Activated CD8-positive, alpha-beta memory T cell treated with anti-CD3 and anti-CD28 coated beads for 4 hours (primary cell): Measurements from ENCODE around the gene ROBO1.

Experiments
- DNase-seq, 2 donors: peaks; one replicate each; pipeline ENCODE4 v3.0.0-alpha.2; 2020; ENCODE audit warnings: low read depth in 2 of 2

Gene ROBO1

DNA sequence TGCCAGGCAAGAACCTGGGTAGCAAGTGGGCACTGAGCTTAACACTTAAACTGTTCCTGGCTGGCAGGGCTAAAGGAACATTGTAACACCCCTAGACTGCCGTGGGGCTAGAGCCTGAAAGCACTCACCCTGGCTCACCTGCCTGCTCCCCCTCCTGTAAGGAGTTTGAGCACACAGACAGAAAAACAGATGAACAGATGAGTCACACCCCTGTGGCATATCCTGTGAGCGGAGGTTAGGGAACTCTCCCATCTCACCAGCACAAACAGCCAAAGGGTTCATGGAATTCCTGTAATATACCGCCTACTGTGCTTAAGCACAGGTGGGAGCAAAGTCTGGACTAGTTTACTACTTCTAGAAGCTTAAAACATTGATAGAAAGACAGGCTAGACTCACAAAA is 300.1 kb downstream of the ROBO1 start:
- no peak for DNase-seq

DNA sequence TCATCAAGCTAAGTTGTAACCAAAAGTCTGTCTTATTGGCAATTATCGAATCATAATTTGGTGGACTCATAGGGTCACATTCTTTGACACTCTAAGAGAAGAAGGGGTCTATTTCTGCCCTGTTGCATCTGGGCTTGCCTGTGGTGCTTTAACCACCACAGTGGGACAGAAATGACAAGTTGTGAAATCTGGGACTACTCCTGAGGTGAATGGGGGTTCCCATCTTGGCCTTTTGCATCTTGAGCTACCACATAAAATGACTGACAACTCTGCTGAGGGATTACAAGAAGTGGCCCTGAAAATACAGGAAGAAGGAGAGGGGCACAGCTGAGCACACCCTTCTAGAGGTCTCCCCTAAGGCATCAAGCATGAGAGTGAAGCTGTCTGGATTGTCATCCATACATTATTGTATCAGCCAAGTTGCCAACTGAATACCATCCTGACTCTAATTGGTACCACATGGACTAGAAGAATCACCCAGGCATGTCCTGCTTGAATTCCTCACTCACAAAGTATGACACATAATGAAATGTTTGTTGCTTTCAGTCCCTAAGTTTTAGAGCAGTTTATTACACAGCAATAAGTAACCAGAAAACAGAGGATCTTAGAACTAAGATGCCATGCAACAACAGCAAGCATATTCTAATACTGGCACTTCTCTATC is 306.5 kb downstream of the ROBO1 start:
- no peak for DNase-seq

DNA sequence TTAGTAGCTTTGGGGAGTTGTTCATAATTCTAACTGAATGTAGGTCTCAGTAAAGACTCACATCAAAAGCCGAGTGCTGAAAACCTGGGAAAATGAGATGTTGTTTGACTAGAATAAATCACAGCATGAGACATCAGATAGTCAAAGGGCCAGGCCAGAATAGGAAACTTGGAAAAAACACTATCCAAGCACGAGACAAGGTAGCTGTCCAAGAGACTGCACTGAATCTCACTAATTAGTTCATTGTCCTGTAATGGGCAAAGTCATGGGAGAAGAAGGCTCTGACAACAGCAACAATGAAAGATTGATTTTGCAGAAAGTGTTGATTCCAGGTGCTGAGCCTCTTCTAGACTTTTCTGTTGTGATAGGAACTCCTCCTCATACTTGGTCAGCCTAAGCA is 314.2 kb downstream of the ROBO1 start:
- no peak for DNase-seq

DNA sequence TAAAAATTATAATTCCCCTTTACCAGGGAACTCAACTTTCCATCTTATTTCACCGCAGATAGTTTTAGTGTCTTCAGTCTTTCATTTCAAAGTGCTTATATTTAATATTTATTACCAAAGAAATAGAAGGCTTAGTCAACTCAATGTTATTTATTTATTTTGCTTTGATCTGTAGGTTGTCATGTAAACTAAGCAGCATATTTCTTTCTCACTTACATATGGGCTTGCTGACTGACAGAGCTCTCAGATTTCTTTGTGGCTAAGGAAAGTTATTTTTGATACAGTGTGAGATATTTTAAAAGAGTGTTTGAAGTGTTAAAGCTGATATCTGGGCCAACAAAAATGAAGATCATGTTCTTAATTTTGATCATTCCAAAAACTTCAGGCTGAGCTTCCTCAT is 331.4 kb downstream of the ROBO1 start:
- DNase-seq: no peak

- DNase-seq: no peak
Observed at GRCh38 chr3:79427081-79427480, 340.7 kb downstream of the ROBO1 start.

DNA sequence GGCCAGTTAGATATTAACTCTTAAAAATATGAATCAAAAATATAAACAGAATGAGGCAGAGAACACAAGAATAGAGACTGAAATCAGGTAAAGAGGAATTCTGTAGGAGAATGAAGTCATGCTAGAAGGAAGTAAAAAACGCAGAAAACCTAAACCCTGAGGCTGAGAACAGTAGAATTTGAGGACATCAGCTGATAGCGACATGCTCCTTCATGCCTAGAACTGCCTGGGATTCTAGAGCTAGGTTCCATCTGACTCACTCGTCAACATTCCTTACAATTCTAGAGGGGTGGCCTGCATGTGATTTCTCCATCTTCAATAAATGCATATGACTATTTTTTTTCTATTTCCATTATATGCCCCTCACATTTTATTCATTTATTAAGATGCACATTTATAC is 343.0 kb downstream of the ROBO1 start:
- DNase-seq: no peak

- no peak for DNase-seq
Observed at GRCh38 chr3:79423417-79423816, 344.4 kb downstream of the ROBO1 start.

DNA sequence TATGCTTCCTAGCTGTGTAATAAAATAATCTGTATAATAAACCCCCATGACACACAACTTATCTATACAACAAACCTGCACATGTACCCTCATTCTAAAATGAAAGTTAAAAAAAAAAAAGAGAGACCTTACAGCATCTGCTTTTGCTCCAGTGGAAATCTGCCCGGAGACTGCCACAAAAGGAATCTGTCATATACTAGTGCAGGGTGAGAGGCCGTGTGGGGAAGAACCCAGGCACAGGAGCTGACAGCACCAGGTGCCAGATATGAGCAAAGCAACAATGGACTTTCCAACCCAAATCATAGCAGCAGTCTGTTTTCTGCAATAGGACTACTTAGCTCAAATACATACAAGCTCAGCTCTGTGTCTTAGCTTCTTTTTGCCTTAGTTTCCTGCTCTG is 346.5 kb downstream of the ROBO1 start:
- DNase-seq: no peak

DNA sequence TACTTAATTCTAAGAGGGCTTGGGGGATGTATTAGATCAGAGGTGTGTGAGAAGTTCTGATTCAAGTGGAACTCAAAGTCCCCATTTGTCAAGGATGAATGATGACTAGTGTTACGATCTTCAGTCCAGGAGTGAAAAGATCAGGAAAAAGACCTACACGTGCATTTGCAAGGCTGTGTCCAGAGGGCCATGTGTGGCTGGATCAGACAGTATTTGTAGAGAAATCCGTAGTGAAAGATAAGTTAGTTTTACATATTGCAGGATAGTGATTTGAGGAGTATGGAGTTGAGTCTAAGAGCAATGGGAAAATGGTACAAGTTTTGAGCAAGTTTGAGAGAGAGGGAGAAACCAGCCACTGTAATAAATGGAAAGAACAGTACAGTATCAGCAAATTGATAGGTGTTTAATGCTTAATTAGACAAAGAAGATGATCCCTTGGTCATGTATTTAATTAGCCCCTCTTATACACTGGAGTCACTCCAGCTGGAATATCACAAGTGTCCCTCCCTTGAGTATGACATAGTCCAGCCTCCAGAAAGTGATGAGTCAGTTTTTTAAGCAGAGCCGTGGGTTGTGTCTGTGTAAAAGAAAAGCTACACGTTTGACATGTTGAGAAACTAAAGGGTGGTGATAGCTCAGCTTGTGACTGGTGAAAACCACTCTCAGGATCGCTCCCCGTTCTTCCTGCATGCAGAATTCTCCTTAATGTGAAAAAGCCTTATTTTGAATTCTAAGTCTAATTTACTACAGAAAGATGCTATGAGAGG is 348.8 kb downstream of the ROBO1 start:
- DNase-seq: no peak

- DNase-seq: no peak
Observed at GRCh38 chr3:79415356-79415755, 352.4 kb downstream of the ROBO1 start.

GRCh38 chr3:79414806-79415205 is 353.0 kb downstream of the ROBO1 start:
- no peak for DNase-seq

DNA sequence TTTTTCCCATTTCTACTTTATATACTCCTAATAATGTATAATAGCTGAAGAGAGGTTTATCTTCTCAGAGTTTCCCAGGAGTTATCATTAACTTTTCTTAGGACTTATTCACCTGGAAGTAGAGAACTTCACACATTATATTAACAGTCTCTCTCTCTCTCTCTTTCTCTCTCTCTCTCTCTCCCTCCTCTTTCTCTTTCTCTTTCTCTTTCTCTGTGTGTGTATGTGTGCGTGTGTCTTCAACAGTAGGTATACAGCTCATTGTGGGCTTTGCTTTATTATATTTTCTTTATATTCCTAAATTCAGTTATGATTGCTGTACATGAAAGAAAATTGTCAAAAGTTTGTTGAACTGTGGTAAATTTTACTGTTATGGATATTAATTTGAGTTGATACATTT is 353.8 kb downstream of the ROBO1 start:
- DNase-seq: no peak

DNA sequence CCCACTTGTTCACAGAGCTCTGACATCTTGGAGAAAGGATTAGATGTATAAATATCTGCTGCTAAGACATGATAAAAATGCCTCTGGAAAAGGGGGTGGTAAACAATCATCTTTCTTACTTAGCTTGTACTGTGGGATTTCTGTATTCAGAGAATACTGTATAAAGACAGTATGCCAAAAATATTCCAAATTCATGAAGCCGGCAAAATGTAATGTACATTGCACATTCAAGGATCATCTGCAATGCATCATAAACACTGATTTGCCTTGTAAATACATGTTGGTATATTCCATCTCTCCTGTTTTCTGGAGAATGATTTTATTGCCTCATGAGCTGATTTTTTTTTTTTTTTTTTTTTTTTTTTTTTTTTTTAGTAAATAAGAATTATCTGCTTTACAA is 355.3 kb downstream of the ROBO1 start:
- DNase-seq: no peak

- no peak for DNase-seq
Observed at GRCh38 chr3:79410617-79411016, 357.2 kb downstream of the ROBO1 start.

DNA sequence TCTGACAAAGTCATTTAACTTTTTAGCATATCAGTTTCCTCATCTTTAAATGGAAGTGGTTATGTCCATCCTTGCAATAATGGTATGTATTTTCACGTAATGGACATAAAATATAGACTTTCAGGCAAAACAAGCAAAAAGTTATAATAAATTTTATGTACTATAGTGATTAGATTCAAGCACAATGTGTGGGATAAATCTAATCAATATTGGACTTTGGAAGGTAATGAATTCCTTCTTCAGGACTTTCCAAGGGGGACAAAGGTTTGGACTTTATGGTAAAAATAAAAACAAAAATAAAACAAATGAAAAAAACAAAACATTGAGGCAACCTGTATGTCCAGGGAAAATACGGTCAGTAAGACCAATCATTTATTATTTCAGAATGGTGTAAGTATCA is 357.7 kb downstream of the ROBO1 start:
- no peak for DNase-seq

DNA sequence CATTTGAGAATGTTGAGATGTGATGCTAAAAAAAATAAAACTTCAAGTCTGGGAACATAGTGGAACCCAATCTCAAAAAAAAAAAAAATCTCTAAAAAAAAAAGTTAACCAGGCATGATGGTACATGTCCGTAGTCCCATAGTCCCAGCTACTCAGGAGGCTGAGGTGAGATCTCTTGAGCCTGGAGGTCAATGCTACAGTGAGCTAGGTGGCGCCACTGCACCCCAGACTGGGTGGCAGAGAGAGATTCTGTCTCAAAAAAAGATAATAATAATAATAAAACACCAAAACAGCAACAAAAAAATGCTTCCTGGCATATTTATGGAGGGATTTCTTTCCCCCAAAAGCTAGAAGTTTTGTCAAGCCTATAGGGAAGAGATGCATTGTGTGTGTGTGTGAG is 361.6 kb downstream of the ROBO1 start:
- no peak for DNase-seq

GRCh38 chr3:79405183-79405582 is 362.6 kb downstream of the ROBO1 start:
- no peak for DNase-seq

- DNase-seq: no peak
Observed at GRCh38 chr3:79396595-79396994, 371.2 kb downstream of the ROBO1 start.

GRCh38 chr3:79392479-79392878 is 375.3 kb downstream of the ROBO1 start:
- DNase-seq: no peak

- no peak for DNase-seq
Observed at GRCh38 chr3:79390352-79390751, 377.4 kb downstream of the ROBO1 start.

DNA sequence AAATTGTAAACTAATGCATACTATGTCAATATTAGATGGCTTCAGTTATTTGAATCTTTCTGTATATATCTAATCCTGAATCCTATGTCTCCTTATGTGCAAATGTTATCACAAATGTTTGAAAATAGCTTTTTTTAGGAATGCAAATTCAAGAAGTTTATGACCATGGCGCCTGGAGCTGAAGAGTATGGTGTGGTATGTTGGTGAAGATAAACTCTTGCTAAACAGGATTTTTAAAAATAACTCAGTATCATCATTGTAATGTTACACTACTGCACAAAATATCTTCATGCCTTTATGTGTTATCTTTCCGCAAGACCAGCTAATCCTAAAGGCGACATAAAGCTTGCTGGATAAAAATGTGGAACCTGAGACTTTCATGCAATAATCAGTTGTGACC is 382.6 kb downstream of the ROBO1 start:
- DNase-seq: no peak

- no peak for DNase-seq
Observed at GRCh38 chr3:79383402-79384012, 384.3 kb downstream of the ROBO1 start.

- no peak for DNase-seq
Observed at GRCh38 chr3:79380581-79380980, 387.2 kb downstream of the ROBO1 start.
